SJSA1 (cell line): Measurements from ENCODE around the gene FIS1. TPM values are rescaled to one million over a fixed set of nuclear protein-coding genes. Genes with fewer than 3 reads are reported as not detected.
"Not testable (repeated sequence)": the region's sequence is repeated elsewhere in the genome, so short reads cannot be mapped to it uniquely, and the experiment has no call there.

ENCODE experiments used
- DNase-seq, 2 experiments: peaks; one replicate each; pipeline ENCODE4 v3.0.0-alpha.2; 2015 to 2020; ENCODE audit warnings: low spot score in 2 of 2, low read depth in 1 of 2
- H3K27ac ChIP-seq: fragments of 250-450 bp; sonication (Bioruptor Pico); 2 replicates; pipeline ENCODE4 v1.5.1; 2020; ENCODE audit warnings: mild to moderate bottlenecking, moderate library complexity
- H3K27me3 ChIP-seq: fragments of 250-450 bp; sonication (Bioruptor Pico); replicated peaks from 2 replicates; pipeline ENCODE4 v1.5.1; 2020; ENCODE audit warnings: mild to moderate bottlenecking, moderate library complexity
- H3K36me3 ChIP-seq: fragments of 250-450 bp; sonication (Bioruptor Pico); 2 replicates; pipeline ENCODE4 v1.5.1; 2020; ENCODE audit warnings: mild to moderate bottlenecking
- H3K4me1 ChIP-seq: fragments of 250-450 bp; sonication (Bioruptor Pico); replicated peaks from 2 replicates; pipeline ENCODE4 v1.6.1; 2021; ENCODE audit warnings: mild to moderate bottlenecking
- H3K4me3 ChIP-seq: fragments of 250-450 bp; sonication (Bioruptor Pico); 2 replicates; pipeline ENCODE4 v1.5.1; 2020; ENCODE audit warnings: mild to moderate bottlenecking
- H3K9me3 ChIP-seq: fragments of 250-450 bp; sonication (Bioruptor Pico); replicated peaks from 2 replicates; pipeline ENCODE4 v1.5.1; 2020; ENCODE audit warnings: mild to moderate bottlenecking
- total RNA-seq: library from RNA; depleted of rRNA; stranded (reverse); fragments of >200 nt; shearing (Covaris generic); gene quantifications from 2 replicates; pipeline ENCODE4 v1.2.3, GENCODE V29; 2014; rRNA removed

Gene FIS1
- 132 and 162 TPM in 2 replicates for total RNA-seq

GRCh38 chr7:101244375-101245146 is at the start of gene FIS1:
Gene FIS1 (minus strand): TSS chr7:101245081. CDS start chr7:101245004, 77 bp downstream.
- Histone ChIP-seq H3K4me1 (peaks cover 14% of the 10 kb centered on the region), H3K9me3 (no peaks in the 10 kb centered on the region), H3K4me3 (peak within 1 kb of the TSS; percentile 74), H3K27me3 (no peaks in the 10 kb centered on the region), H3K36me3 (peaks cover 59% of the 10 kb centered on the region), H3K27ac (peak within 1 kb of the TSS; percentile 52)
- peak; percentile 93 to 97 for DNase-seq

- Histone ChIP-seq H3K4me1 (no peaks in the 10 kb centered on the region), H3K27me3 (peaks cover 47% of the 10 kb centered on the region), H3K4me3 (no peak overlapping the region), H3K27ac (no peak overlapping the region), H3K9me3 (no peaks in the 10 kb centered on the region), H3K36me3 (no peaks in the 10 kb centered on the region)
- DNase-seq = no peak
Observed at GRCh38 chr7:101294039-101294831, 49.4 kb upstream of the FIS1 start.

- not testable (repeated sequence) for DNase-seq, H3K36me3 ChIP-seq, H3K4me3 ChIP-seq, H3K4me1 ChIP-seq, H3K9me3 ChIP-seq, H3K27ac ChIP-seq
- peaks cover 40% of the 10 kb centered on the region for H3K27me3 ChIP-seq
Observed at GRCh38 chr7:101293069-101294021, 48.5 kb upstream of the FIS1 start.

GRCh38 chr7:101292566-101292965 is 47.7 kb upstream of the FIS1 start:
- not testable (repeated sequence) for H3K9me3 ChIP-seq, H3K4me3 ChIP-seq, H3K4me1 ChIP-seq, DNase-seq, H3K36me3 ChIP-seq, H3K27ac ChIP-seq
- H3K27me3 ChIP-seq = peaks cover 38% of the 10 kb centered on the region

- not testable (repeated sequence) for H3K27ac ChIP-seq, H3K4me1 ChIP-seq, H3K9me3 ChIP-seq, H3K4me3 ChIP-seq, H3K36me3 ChIP-seq
- DNase-seq = peak; percentile 30 to 57
- peaks cover 29% of the 10 kb centered on the region for H3K27me3 ChIP-seq
Observed at GRCh38 chr7:101290186-101291037, 45.5 kb upstream of the FIS1 start.

GRCh38 chr7:101289687-101290086 is 44.8 kb upstream of the FIS1 start:
- not testable (repeated sequence) for H3K9me3 ChIP-seq, H3K36me3 ChIP-seq, H3K4me1 ChIP-seq, H3K27ac ChIP-seq, H3K4me3 ChIP-seq, DNase-seq
- peaks cover 24% of the 10 kb centered on the region for H3K27me3 ChIP-seq

GRCh38 chr7:101288439-101288838 is 43.6 kb upstream of the FIS1 start:
- no peaks in the 10 kb centered on the region for H3K36me3 ChIP-seq
- no peak for DNase-seq
- H3K4me3 ChIP-seq = no peak overlapping the region
- H3K4me1 ChIP-seq = no peaks in the 10 kb centered on the region
- H3K9me3 ChIP-seq = no peaks in the 10 kb centered on the region
- H3K27me3 ChIP-seq = peaks cover 18% of the 10 kb centered on the region
- no peak overlapping the region for H3K27ac ChIP-seq

GRCh38 chr7:101287032-101287431 is 42.2 kb upstream of the FIS1 start:
- no peak for DNase-seq
- peaks cover 9% of the 10 kb centered on the region; the same call in 1 of the 2 replicates for H3K27me3 ChIP-seq
- H3K4me3 ChIP-seq = no peak overlapping the region
- no peaks in the 10 kb centered on the region for H3K9me3 ChIP-seq
- H3K27ac ChIP-seq = no peak overlapping the region
- no peaks in the 10 kb centered on the region for H3K4me1 ChIP-seq
- no peaks in the 10 kb centered on the region for H3K36me3 ChIP-seq

- not testable (repeated sequence) for H3K36me3 ChIP-seq, H3K4me3 ChIP-seq, H3K27ac ChIP-seq, H3K9me3 ChIP-seq, H3K27me3 ChIP-seq, H3K4me1 ChIP-seq, DNase-seq
Observed at GRCh38 chr7:101285880-101286279, 41.0 kb upstream of the FIS1 start.

- Histone ChIP-seq H3K27ac (no peak overlapping the region), H3K4me1 (no peaks in the 10 kb centered on the region)
Observed at GRCh38 chr7:101285171-101285570, 40.3 kb upstream of the FIS1 start.

GRCh38 chr7:101280912-101281311 is 36.0 kb upstream of the FIS1 start:
- H3K36me3 ChIP-seq, DNase-seq, H3K4me3 ChIP-seq, H3K27me3 ChIP-seq, H3K27ac ChIP-seq, H3K9me3 ChIP-seq, H3K4me1 ChIP-seq: not testable (repeated sequence)

More at GRCh38 chr7:101285171-101285570, 40.3 kb upstream of the FIS1 start:
- no peaks in the 10 kb centered on the region for H3K27me3 ChIP-seq
- H3K36me3 ChIP-seq = no peaks in the 10 kb centered on the region
- no peak overlapping the region for H3K4me3 ChIP-seq
- no peak for DNase-seq
- no peaks in the 10 kb centered on the region for H3K9me3 ChIP-seq

GRCh38 chr7:101278461-101279292 is 33.8 kb upstream of the FIS1 start:
- H3K36me3 ChIP-seq = no peaks in the 10 kb centered on the region
- no peaks in the 10 kb centered on the region for H3K9me3 ChIP-seq
- no peaks in the 10 kb centered on the region for H3K4me1 ChIP-seq
- peaks cover 19% of the 10 kb centered on the region for H3K27me3 ChIP-seq
- H3K27ac ChIP-seq = no peak overlapping the region
- no peak overlapping the region for H3K4me3 ChIP-seq
- no peak for DNase-seq
